KBM-7 (cell line): ENCODE data around the gene ARL14EP.

ENCODE experiments used
- DNase-seq: peaks from one replicate; pipeline ENCODE4 v3.0.0-alpha.2; 2015
- in situ Hi-C: fragments of 300-500 bp; cut with MboI; formaldehyde crosslinking; loops from 2 replicates; pipeline ENCODE4 v1.14.3; 2020; ENCODE audit warnings: low sequenced_read_pairs, low pct_unique_long_range_greater_than_20kb, mixed read lengths

Gene ARL14EP

DNA sequence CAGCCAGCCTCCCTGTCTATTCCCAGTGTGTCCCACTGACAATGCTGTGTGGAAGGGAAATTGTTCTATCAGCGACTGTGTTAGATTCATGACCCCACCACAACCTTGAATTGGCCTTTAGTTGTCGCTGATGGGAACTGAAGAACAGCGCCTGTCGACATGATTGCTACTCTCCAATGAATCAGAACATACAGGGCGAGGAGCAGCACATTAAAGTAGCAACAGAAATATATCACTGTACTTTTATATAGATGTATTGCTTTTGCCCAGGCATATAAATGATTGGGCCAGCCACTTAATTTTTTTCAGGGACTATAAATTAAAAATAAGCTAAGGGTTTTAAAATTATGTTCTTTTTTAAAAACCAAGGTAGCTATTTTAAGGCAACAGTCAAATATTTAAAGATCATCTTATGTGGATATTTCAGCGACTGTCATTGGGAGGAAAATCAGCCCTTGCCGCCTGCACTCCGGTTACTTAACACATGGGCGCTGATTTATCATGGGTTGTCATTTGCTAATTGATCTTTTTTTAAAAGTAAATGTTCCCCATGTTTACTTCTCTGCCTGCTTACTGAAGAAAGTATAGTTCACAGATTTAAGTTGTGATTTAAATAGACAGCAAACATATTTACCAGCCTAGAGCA is 42.1 kb downstream of the ARL14EP start:
- in situ Hi-C loops: loop anchor here (25.0 kb wide), 1 partner anchor 547 kb away; no protein-coding TSS in a partner anchor
- DNase-seq: no peak

DNA sequence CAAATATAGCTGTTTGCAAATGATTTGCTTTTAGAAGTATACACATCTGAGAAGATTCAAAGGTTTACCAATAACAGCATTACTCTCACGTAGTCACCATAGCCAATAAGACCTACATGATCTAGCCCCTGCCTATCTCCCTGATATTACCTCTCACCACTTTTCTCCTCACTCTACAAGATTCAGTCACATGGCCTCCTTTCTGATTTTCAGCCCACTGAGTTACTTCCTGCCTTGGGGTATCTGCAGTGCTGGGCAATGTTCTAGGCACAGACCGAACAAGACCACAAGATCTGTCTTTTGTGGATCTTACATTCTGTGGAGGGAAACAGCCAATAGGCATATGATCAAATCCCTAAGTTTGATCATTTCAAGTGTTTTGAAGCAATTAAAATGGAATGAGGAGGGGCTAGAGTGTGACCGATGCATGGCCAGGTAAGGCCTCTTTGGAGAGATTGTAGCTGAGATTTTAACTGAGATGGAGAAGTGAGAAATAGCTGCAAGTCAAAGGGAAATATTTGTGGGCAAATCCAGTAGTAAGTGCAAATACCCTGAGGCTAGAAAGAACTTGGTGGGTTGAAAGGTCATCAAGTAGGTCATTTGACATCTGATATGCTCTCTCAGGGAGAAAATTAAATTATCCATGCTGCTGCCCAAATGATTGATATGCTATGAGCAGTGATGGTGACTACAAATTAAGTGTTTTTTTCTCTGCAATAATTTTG is 43.1 kb downstream of the ARL14EP start:
- in situ Hi-C loops: loop anchor here (25.0 kb wide), 1 partner anchor 546 kb away; no protein-coding TSS in a partner anchor
- DNase-seq: no peak

DNA sequence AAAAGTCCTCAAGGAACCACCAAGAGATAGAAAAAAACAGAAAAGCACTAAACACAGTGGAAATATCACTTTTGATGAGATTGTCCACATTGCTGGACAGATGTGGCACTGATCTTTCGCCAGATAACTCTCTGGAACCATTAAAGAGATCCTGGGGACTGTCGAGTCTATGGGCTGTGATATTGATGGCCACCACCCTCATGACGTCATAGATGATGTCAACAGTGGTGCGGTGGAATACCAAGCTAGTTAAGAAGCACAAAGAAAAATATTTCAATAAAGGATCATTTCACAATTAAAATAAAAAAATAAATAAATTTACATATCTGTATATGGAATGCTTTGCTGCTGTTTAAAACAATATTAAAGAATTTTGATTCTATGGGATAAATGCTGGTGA is 45.5 kb downstream of the ARL14EP start:
- in situ Hi-C loops: loop anchor here (25.0 kb wide), 1 partner anchor 544 kb away; no protein-coding TSS in a partner anchor
- no peak for DNase-seq

DNA sequence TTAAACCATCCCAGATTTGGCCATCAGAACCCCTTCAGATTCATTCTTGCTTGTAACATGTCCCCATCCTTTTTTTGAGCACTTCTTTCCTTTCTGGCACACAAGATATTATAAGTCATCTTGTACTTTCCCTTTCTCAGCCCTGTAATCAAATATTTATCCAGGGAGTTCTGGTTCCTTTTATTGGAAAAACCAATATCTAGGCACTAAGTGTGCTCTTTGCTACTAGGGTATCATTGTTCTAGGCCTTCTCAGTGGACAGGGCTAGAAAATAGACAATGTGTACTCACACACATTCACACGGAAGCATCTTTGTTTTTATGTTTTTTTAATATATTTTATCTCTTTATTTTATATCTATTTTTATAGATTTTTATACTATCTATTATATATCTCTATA is 47.3 kb downstream of the ARL14EP start:
- no peak for DNase-seq
- in situ Hi-C loops: loop anchor here (25.0 kb wide), 1 partner anchor 542 kb away; no protein-coding TSS in a partner anchor

DNA sequence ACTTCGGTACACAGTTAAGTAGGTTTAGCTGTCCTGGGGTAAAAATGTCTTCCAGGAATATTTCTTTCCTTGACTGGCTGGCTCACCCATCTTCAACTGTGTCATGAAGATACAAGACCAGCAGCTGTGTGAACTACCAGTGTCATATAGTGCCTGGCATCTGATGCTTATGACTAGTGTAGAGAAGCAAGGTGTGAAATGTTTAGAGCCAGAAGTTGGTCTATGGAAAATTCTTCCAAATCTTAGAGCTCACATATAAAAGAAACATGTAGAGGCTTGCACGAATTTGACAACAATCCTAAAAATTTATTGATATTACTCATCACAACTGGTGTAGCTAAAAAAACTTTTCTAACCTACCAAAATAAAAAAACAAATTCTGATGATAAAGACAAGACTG is 54.4 kb downstream of the ARL14EP start:
- DNase-seq: no peak
- in situ Hi-C loops: no loop called here

DNA sequence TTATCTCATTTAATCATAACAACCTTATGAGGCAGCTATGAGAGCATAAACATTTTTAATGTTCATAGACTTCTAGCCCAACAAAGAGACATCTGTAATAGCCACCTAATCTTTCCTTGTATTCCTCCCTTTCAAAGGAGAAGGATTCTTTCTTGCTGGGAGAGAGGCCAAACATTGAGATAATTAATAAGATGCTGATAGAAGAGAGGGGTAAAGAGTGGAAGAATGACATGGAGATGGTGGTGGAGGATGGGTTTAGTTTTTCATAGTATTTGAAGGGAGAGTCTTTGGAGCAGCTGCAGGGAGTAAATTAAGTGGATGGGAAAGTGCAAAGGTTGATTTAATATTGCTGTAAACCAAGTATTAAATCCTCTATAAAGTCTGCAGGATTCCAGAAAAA is 57.9 kb downstream of the ARL14EP start:
- no peak for DNase-seq
- in situ Hi-C loops: no loop called here

DNA sequence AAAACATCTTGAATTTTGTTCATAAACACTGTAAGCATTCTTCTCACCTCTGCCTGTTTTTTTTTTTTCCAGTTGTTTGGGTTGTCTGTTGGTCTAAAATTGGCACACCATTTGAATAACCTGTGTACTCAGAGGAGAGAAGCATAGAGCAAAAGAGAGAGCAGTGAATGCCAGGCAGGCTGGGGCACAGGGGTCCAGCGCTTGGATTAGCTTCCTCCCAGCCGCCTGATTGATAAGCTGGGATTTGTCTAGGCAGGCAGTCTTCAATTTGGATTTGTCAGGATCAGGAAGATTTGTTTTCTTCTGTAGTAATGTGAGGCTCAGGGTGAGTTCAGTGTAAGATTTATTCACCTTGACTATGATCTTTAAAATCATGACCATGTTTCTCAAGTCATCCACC is 59.0 kb downstream of the ARL14EP start:
- no peak for DNase-seq
- in situ Hi-C loops: no loop called here
